SK-N-SH (cell line): ENCODE results near the gene KNDC1. TPM values are rescaled to one million over a fixed set of nuclear protein-coding genes. Genes with fewer than 3 reads are reported as not detected.

Experiments
- CTCF ChIA-PET: fragments of 300-600, 350-600 bp; formaldehyde crosslinking; extraction: SDS; loops from one replicate; lab custom pipeline; 2021; lab: Yijun Ruan, JAX
- POLR2A ChIA-PET: fragments of 350-600 bp; sonication (Branson Sonifier 250); formaldehyde crosslinking; extraction: SDS; loops from one replicate; lab custom pipeline; 2020; ENCODE audit warnings: antibody characterized with exemption, inconsistent platforms; lab: Yijun Ruan, JAX
- DNase-seq: peaks from one replicate; pipeline ENCODE4 v3.0.0; 2012
- H2AFZ ChIP-seq: fragments of 200-600 bp; sonication (generic); 2 replicates; pipeline ENCODE4 v1.8.1; 2016; ENCODE audit warnings: antibody characterized with exemption, mild to moderate bottlenecking, low read depth
- H3F3A ChIP-seq: fragments of 200-600 bp; sonication (generic); replicated peaks from 2 replicates; pipeline ENCODE3; 2016; ENCODE audit warnings: antibody characterized with exemption, mild to moderate bottlenecking; ENCODE audit not compliant: insufficient read depth
- H3K27ac ChIP-seq, 2 experiments: fragments of 200-500 bp in 1 of 2; fragments of 200-600 bp in 1 of 2; sonication (Bioruptor generic) in 1 of 2; sonication (generic), shearing (Covaris generic) in 1 of 2; 2 replicates each; pipeline versions ENCODE4 v1.5.1 to v1.6.1; 2014 to 2016; ENCODE audit warnings: low read depth in 2 of 2, inconsistent platforms in 1 of 2, low read length in 1 of 2, mild to moderate bottlenecking in 1 of 2, mixed read lengths in 1 of 2
- H3K27me3 ChIP-seq: fragments of 200-600 bp; sonication (generic), shearing (Covaris generic); 2 replicates; pipeline ENCODE4 v1.6.1; 2016; ENCODE audit warnings: mixed run types; ENCODE audit not compliant: insufficient read depth
- H3K36me3 ChIP-seq, 2 experiments: fragments of 200-500 bp in 1 of 2; fragments of 200-600 bp in 1 of 2; sonication (Bioruptor generic) in 1 of 2; sonication (generic) in 1 of 2; replicated peaks in 1 of 2; 2 replicates each; pipeline versions ENCODE3 to v1.5.1; 2014 to 2016; ENCODE audit warnings: low read length in 1 of 2, mild to moderate bottlenecking in 1 of 2; ENCODE audit not compliant: insufficient read depth in 2 of 2, control insufficient read depth in 1 of 2
- H3K4me1 ChIP-seq, 2 experiments: fragments of 200-500 bp in 1 of 2; fragments of 200-600 bp in 1 of 2; sonication (Bioruptor generic) in 1 of 2; sonication (generic), shearing (Covaris generic) in 1 of 2; 2 replicates each; pipeline versions ENCODE4 v1.5.1 to v1.6.1; 2014 to 2016; ENCODE audit warnings: low read depth in 1 of 2, low read length in 1 of 2, mixed run types in 1 of 2; ENCODE audit not compliant: insufficient read depth in 2 of 2, control insufficient read depth in 1 of 2
- H3K4me2 ChIP-seq: fragments of 200-600 bp; sonication (generic), shearing (Covaris generic); 2 replicates; pipeline ENCODE4 v1.6.1; 2017; ENCODE audit warnings: mixed run types
- H3K4me3 ChIP-seq, 2 experiments: fragments of 200-500 bp in 1 of 2; fragments of 200-600 bp in 1 of 2; sonication (Bioruptor generic) in 1 of 2; sonication (generic), shearing (Covaris generic) in 1 of 2; 2 replicates each; pipeline versions ENCODE4 v1.5.1 to v1.8.1; 2014 to 2016; ENCODE audit warnings: low read depth in 2 of 2, inconsistent platforms in 1 of 2, low read length in 1 of 2, mild to moderate bottlenecking in 1 of 2, mixed read lengths in 1 of 2, moderate library complexity in 1 of 2
- H3K79me2 ChIP-seq: fragments of 200-600 bp; sonication (generic); 2 replicates; pipeline ENCODE4 v1.8.1; 2017; ENCODE audit warnings: mild to moderate bottlenecking; ENCODE audit not compliant: insufficient read depth
- H3K9ac ChIP-seq: fragments of 200-600 bp; sonication (generic); 2 replicates; pipeline ENCODE4 v1.6.1; 2017; ENCODE audit warnings: mixed run types
- H3K9me2 ChIP-seq: fragments of 200-600 bp; sonication (generic); 2 replicates; pipeline ENCODE4 v1.6.1; 2017; ENCODE audit warnings: mixed run types
- H3K9me3 ChIP-seq: fragments of 200-600 bp; sonication (generic); 2 replicates; pipeline ENCODE4 v1.6.1; 2017; ENCODE audit warnings: mixed run types, mild to moderate bottlenecking, moderate library complexity
- H4K20me1 ChIP-seq: fragments of 200-600 bp; sonication (generic); 2 replicates; pipeline ENCODE4 v1.6.1; 2017; ENCODE audit warnings: mild to moderate bottlenecking, mixed run types; ENCODE audit not compliant: insufficient read depth
- CHD2 ChIP-seq: fragments of 150-350 bp; IDR thresholded peaks from 2 replicates; pipeline ENCODE4 v1.6.1; 2018; ENCODE audit warnings: low read length; ENCODE audit not compliant: partially characterized antibody
- EZH2phosphoT487 ChIP-seq: fragments of 200-600 bp; sonication (generic); IDR thresholded peaks from 2 replicates; pipeline ENCODE4 v1.6.1; 2017; ENCODE audit warnings: low read depth, mixed run types, mild to moderate bottlenecking, antibody characterized with exemption, moderate library complexity, borderline replicate concordance
- FOXM1 ChIP-seq: IDR thresholded peaks from 2 replicates; pipeline ENCODE4 v1.4.0; 2012; ENCODE audit warnings: low read depth, mild to moderate bottlenecking
- GABPA ChIP-seq: IDR thresholded peaks from 2 replicates; pipeline ENCODE4 v1.4.0; 2012; ENCODE audit warnings: low read depth, mild to moderate bottlenecking
- GATA2 ChIP-seq: sonication (generic); formaldehyde crosslinking; IDR thresholded peaks from 2 replicates; pipeline ENCODE4 v1.5.0; 2020; ENCODE audit warnings: mild to moderate bottlenecking, missing genetic modification reagents
- MEF2A ChIP-seq: IDR thresholded peaks from 2 replicates; pipeline ENCODE4 v1.4.0; 2012; ENCODE audit warnings: low read depth, borderline replicate concordance
- MXI1 ChIP-seq: IDR thresholded peaks from 2 replicates; pipeline ENCODE4 v1.6.1; 2012; ENCODE audit warnings: mild to moderate bottlenecking, low read depth, low read length, improper control_type of control experiment
- NRF1 ChIP-seq: IDR thresholded peaks from 2 replicates; pipeline ENCODE4 v1.6.1; 2012; ENCODE audit warnings: low read depth, mild to moderate bottlenecking, low read length
- POLR2AphosphoS5 ChIP-seq: IDR thresholded peaks from 2 replicates; pipeline ENCODE4 v1.6.1; 2012; ENCODE audit warnings: low read depth, low read length
- RAD21 ChIP-seq: IDR thresholded peaks from 2 replicates; pipeline ENCODE4 v1.6.1; 2012; ENCODE audit warnings: mild to moderate bottlenecking, low read length
- RFX5 ChIP-seq: IDR thresholded peaks from 2 replicates; pipeline ENCODE4 v1.6.1; 2012; ENCODE audit warnings: mild to moderate bottlenecking, improper control_type of control experiment, low read length
- RXRA ChIP-seq: IDR thresholded peaks from 2 replicates; pipeline ENCODE4 v1.4.0; 2012; ENCODE audit warnings: low read depth, mild to moderate bottlenecking, borderline replicate concordance
- TAF1 ChIP-seq: IDR thresholded peaks from 2 replicates; pipeline ENCODE4 v1.6.1; 2012; ENCODE audit warnings: low read depth, mild to moderate bottlenecking, low read length, moderate library complexity, borderline replicate concordance
- TCF12 ChIP-seq: IDR thresholded peaks from 2 replicates; pipeline ENCODE4 v1.4.0; 2012
- YY1 ChIP-seq: IDR thresholded peaks from 2 replicates; pipeline ENCODE4 v1.4.0; 2012; ENCODE audit warnings: low read depth, mild to moderate bottlenecking
- WGBS: methylation state at CpG from one replicate; pipeline ENCODE4 v1.1.6; 2017; ENCODE audit warnings: low lambda C conversion rate; 5-methylcytosine and 5-hydroxymethylcytosine counted together
- polyA plus RNA-seq, 3 experiments: library from polyadenylated mRNA; depleted of rRNA; stranded (reverse); fragments of >200 nt; gene quantifications; 2 replicates each; pipeline ENCODE4 v1.2.3, GENCODE V29; 2012
- TF ChIP-seq, protein P1 (sequence below): IDR thresholded peaks from 2 replicates; pipeline ENCODE4 v1.4.0; 2012; ENCODE audit warnings: low read depth
- TF ChIP-seq, protein P2 (sequence below): fragments of 200-600 bp; sonication (generic); IDR thresholded peaks from 2 replicates; pipeline ENCODE4 v1.6.1; 2017; ENCODE audit warnings: antibody characterized with exemption, mild to moderate bottlenecking, moderate library complexity
- TF ChIP-seq, protein P3 (sequence below): IDR thresholded peaks from 2 replicates; pipeline ENCODE4; 2012
- TF ChIP-seq, protein P4 (sequence below): IDR thresholded peaks from 2 replicates; pipeline ENCODE4 v1.4.0; 2012; ENCODE audit warnings: low read depth, borderline replicate concordance

KNDC1 gene
- polyA plus RNA-seq, 1 of the 3 experiments (the other 2 are of a cell fraction), result 1.4 TPM

DNA sequence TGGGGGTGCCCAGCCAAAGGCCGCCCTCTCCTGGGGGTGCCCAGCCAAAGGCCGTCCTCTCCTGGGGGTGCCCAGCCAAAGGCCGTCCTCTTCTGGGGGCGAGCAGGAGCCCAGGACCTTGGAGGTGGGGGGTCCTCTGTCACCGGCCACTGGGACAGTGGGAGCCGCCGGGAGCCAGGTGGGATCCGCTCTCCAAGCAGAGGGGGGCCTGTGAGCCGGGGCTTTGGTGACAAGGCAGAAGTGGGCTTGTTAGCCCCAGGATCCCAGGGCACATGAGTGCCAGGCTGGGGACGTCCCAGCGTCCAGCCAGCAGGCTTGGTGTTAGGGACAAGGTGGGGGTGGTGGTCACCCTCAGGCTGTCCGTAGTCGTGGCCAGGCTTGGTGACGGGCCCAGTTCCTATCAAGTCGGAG, 40.6 kb downstream of the KNDC1 start:
- POLR2A ChIA-PET, result no interaction called here
- Histone ChIP-seq H4K20me1 (no peaks in the 10 kb centered on the region), H3K27ac (no peak overlapping the region), H3K36me3 (no peaks in the 10 kb centered on the region), H3K9me3 (no peaks in the 10 kb centered on the region), H3K27me3 (0 out of 2 replicates have a peak, but pooled peaks cover 5% of the 10 kb centered on the region), H2AFZ (no peak overlapping the region), H3K4me3 (no peak overlapping the region), H3K9ac (no peak overlapping the region), H3F3A (no peaks in the 10 kb centered on the region), H3K4me1 (no peaks in the 10 kb centered on the region), H3K4me2 (no peak overlapping the region), H3K9me2 (no peaks in the 10 kb centered on the region), H3K79me2 (no peaks in the 10 kb centered on the region)
- CTCF ChIA-PET, result interaction anchor here (1.2 kb wide), 1 partner anchor 57 kb away, joined by 4 read pairs; no protein-coding TSS in a partner anchor
- 60% methylated on average over 9 of the region's 15 CpGs for WGBS
- TF ChIP-seq, protein P1, sequence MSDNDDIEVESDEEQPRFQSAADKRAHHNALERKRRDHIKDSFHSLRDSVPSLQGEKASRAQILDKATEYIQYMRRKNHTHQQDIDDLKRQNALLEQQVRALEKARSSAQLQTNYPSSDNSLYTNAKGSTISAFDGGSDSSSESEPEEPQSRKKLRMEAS, result no peak
- TF ChIP-seq POLR2AphosphoS5 (no peak), MEF2A (no peak), FOXM1 (no peak), TAF1 (no peak), EZH2phosphoT487 (no peak), GATA2 (no peak), RXRA (no peak), RAD21 (no peak), GABPA (no peak), TCF12 (no peak), NRF1 (no peak), CHD2 (no peak), RFX5 (no peak), MXI1 (no peak), YY1 (no peak)
- TF ChIP-seq, protein P2, sequence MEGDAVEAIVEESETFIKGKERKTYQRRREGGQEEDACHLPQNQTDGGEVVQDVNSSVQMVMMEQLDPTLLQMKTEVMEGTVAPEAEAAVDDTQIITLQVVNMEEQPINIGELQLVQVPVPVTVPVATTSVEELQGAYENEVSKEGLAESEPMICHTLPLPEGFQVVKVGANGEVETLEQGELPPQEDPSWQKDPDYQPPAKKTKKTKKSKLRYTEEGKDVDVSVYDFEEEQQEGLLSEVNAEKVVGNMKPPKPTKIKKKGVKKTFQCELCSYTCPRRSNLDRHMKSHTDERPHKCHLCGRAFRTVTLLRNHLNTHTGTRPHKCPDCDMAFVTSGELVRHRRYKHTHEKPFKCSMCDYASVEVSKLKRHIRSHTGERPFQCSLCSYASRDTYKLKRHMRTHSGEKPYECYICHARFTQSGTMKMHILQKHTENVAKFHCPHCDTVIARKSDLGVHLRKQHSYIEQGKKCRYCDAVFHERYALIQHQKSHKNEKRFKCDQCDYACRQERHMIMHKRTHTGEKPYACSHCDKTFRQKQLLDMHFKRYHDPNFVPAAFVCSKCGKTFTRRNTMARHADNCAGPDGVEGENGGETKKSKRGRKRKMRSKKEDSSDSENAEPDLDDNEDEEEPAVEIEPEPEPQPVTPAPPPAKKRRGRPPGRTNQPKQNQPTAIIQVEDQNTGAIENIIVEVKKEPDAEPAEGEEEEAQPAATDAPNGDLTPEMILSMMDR, result no peak
- TF ChIP-seq, protein P3, sequence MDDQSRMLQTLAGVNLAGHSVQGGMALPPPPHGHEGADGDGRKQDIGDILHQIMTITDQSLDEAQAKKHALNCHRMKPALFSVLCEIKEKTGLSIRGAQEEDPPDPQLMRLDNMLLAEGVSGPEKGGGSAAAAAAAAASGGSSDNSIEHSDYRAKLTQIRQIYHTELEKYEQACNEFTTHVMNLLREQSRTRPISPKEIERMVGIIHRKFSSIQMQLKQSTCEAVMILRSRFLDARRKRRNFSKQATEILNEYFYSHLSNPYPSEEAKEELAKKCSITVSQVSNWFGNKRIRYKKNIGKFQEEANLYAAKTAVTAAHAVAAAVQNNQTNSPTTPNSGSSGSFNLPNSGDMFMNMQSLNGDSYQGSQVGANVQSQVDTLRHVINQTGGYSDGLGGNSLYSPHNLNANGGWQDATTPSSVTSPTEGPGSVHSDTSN, result no peak
- TF ChIP-seq, protein P4, sequence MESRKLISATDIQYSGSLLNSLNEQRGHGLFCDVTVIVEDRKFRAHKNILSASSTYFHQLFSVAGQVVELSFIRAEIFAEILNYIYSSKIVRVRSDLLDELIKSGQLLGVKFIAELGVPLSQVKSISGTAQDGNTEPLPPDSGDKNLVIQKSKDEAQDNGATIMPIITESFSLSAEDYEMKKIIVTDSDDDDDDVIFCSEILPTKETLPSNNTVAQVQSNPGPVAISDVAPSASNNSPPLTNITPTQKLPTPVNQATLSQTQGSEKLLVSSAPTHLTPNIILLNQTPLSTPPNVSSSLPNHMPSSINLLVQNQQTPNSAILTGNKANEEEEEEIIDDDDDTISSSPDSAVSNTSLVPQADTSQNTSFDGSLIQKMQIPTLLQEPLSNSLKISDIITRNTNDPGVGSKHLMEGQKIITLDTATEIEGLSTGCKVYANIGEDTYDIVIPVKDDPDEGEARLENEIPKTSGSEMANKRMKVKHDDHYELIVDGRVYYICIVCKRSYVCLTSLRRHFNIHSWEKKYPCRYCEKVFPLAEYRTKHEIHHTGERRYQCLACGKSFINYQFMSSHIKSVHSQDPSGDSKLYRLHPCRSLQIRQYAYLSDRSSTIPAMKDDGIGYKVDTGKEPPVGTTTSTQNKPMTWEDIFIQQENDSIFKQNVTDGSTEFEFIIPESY, result no peak
- DNase-seq, result no peak
